Ishikawa (cell line): ENCODE results near the gene SLC7A4.

Source experiments
- CEBPB ChIP-seq: IDR thresholded peaks from 2 replicates; pipeline ENCODE4 v1.6.1; 2012
- CREB1 ChIP-seq: IDR thresholded peaks from 2 replicates; pipeline ENCODE4 v1.6.1; 2012; ENCODE audit warnings: low read depth
- EGR1 ChIP-seq: IDR thresholded peaks from 2 replicates; pipeline ENCODE4 v1.6.1; 2012
- EP300 ChIP-seq: IDR thresholded peaks from 2 replicates; pipeline ENCODE4 v1.6.1; 2012; ENCODE audit warnings: borderline replicate concordance
- FOXM1 ChIP-seq: IDR thresholded peaks from 2 replicates; pipeline ENCODE4 v1.6.1; 2012; ENCODE audit warnings: low read depth, borderline replicate concordance
- MAX ChIP-seq: IDR thresholded peaks from 2 replicates; pipeline ENCODE4 v1.6.1; 2012
- NFIC ChIP-seq: IDR thresholded peaks from 2 replicates; pipeline ENCODE4 v1.6.1; 2012
- RAD21 ChIP-seq: IDR thresholded peaks from 2 replicates; pipeline ENCODE4 v1.6.1; 2012; ENCODE audit warnings: low read depth
- TAF1 ChIP-seq: IDR thresholded peaks from 2 replicates; pipeline ENCODE4 v1.6.1; 2012; ENCODE audit warnings: low read depth, mild to moderate bottlenecking
- TCF12 ChIP-seq: IDR thresholded peaks from 2 replicates; pipeline ENCODE4 v1.6.1; 2012; ENCODE audit warnings: low read depth
- TEAD4 ChIP-seq: IDR thresholded peaks from 2 replicates; pipeline ENCODE4 v1.6.1; 2012
- YY1 ChIP-seq: IDR thresholded peaks from 2 replicates; pipeline ENCODE4 v1.6.1; 2012; ENCODE audit warnings: low read depth
- ZBTB7A ChIP-seq: IDR thresholded peaks from 2 replicates; pipeline ENCODE4 v1.6.1; 2012; ENCODE audit warnings: low read depth
- TF ChIP-seq, protein P1 (sequence below): IDR thresholded peaks from 2 replicates; pipeline ENCODE4 v1.6.1; 2012
- TF ChIP-seq, protein P2 (sequence below): IDR thresholded peaks from 2 replicates; pipeline ENCODE4 v1.6.1; 2012; ENCODE audit warnings: low read depth, mild to moderate bottlenecking

The SLC7A4 gene

DNA sequence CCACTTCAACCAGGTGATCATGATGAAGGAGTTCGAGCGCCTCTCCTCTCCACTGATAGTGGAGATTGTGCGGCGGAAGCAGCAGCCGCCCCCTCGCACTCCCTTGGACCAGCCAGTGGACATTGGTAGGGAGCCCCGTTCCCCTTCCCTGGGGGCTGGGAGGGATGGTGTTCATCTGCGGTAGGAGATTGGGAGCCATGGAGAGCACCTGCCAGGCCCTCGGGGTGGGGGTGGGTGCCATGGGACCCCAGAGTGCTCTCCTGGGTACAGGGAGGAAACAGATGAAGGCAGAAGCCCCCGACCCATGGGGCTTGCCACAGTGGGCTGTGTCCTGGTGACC, 37.5 kb downstream of the SLC7A4 start:
- no peak for TF ChIP-seq EGR1
- no peak for TF ChIP-seq EP300
- TF ChIP-seq, protein P1, sequence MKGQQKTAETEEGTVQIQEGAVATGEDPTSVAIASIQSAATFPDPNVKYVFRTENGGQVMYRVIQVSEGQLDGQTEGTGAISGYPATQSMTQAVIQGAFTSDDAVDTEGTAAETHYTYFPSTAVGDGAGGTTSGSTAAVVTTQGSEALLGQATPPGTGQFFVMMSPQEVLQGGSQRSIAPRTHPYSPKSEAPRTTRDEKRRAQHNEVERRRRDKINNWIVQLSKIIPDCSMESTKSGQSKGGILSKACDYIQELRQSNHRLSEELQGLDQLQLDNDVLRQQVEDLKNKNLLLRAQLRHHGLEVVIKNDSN: no peak
- no peak for TF ChIP-seq TCF12
- TF ChIP-seq TAF1: no peak
- TF ChIP-seq CEBPB: no peak
- TF ChIP-seq TEAD4: no peak
- no peak for TF ChIP-seq FOXM1
- TF ChIP-seq ZBTB7A: no peak
- TF ChIP-seq MAX: no peak
- TF ChIP-seq, protein P2, sequence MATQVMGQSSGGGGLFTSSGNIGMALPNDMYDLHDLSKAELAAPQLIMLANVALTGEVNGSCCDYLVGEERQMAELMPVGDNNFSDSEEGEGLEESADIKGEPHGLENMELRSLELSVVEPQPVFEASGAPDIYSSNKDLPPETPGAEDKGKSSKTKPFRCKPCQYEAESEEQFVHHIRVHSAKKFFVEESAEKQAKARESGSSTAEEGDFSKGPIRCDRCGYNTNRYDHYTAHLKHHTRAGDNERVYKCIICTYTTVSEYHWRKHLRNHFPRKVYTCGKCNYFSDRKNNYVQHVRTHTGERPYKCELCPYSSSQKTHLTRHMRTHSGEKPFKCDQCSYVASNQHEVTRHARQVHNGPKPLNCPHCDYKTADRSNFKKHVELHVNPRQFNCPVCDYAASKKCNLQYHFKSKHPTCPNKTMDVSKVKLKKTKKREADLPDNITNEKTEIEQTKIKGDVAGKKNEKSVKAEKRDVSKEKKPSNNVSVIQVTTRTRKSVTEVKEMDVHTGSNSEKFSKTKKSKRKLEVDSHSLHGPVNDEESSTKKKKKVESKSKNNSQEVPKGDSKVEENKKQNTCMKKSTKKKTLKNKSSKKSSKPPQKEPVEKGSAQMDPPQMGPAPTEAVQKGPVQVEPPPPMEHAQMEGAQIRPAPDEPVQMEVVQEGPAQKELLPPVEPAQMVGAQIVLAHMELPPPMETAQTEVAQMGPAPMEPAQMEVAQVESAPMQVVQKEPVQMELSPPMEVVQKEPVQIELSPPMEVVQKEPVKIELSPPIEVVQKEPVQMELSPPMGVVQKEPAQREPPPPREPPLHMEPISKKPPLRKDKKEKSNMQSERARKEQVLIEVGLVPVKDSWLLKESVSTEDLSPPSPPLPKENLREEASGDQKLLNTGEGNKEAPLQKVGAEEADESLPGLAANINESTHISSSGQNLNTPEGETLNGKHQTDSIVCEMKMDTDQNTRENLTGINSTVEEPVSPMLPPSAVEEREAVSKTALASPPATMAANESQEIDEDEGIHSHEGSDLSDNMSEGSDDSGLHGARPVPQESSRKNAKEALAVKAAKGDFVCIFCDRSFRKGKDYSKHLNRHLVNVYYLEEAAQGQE: no peak
- no peak for TF ChIP-seq YY1
- no peak for TF ChIP-seq RAD21

- no peak for TF ChIP-seq TCF12
- TF ChIP-seq EGR1: no peak
- TF ChIP-seq YY1: no peak
- no peak for TF ChIP-seq MAX
- no peak for TF ChIP-seq EP300
- TF ChIP-seq RAD21: no peak
- TF ChIP-seq ZBTB7A: no peak
- no peak for TF ChIP-seq FOXM1
- no peak for TF ChIP-seq NFIC
- TF ChIP-seq, protein P1: no peak
- no peak for TF ChIP-seq CREB1
- no peak for TF ChIP-seq TAF1
- TF ChIP-seq, protein P2: no peak
- no peak for TF ChIP-seq TEAD4
- TF ChIP-seq CEBPB: no peak
Measured at GRCh38 chr22:20994128-20994901, 38.0 kb downstream of the SLC7A4 start.

DNA sequence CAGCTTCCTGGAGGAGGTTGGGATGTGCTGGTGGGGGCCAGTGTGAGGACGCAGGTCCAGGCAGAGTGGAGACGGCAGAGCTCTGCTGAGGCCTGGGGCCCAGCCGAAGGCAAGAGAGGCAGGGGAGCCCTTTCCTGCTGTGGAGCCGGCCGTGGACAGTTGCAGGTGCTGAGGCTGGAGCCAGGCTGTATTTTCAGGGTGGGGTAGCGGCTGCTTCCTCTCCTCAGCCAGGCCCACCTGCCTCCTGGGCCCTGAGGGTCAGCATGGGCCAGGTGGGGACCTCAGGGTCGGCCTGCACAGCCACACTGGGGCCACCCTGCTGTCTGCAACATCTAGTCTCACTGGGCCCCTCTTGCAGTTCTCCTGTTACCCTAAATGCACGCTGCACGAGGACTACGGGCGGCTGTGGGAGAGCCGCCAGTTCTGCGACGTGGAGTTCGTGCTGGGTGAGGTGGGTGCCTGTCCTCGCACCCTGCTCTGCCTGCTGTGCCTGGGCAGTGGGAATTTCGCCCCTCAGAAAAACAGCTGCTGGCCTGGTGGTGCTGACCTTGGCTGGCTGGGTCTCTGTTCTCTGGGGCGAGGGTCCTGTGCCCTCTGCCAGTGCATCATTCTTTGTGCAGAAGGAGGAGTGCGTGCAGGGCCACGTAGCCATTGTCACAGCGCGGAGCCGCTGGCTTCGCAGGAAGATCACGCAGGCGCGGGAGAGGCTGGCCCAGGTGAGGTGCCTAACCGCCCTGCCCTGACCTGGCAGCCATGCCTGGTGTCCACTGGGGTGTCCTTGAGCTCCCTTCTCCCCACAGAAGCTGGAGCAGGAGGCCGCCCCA, 38.8 kb downstream of the SLC7A4 start:
- TF ChIP-seq TCF12: no peak
- no peak for TF ChIP-seq CREB1
- TF ChIP-seq MAX: no peak
- no peak for TF ChIP-seq ZBTB7A
- TF ChIP-seq FOXM1: no peak

DNA sequence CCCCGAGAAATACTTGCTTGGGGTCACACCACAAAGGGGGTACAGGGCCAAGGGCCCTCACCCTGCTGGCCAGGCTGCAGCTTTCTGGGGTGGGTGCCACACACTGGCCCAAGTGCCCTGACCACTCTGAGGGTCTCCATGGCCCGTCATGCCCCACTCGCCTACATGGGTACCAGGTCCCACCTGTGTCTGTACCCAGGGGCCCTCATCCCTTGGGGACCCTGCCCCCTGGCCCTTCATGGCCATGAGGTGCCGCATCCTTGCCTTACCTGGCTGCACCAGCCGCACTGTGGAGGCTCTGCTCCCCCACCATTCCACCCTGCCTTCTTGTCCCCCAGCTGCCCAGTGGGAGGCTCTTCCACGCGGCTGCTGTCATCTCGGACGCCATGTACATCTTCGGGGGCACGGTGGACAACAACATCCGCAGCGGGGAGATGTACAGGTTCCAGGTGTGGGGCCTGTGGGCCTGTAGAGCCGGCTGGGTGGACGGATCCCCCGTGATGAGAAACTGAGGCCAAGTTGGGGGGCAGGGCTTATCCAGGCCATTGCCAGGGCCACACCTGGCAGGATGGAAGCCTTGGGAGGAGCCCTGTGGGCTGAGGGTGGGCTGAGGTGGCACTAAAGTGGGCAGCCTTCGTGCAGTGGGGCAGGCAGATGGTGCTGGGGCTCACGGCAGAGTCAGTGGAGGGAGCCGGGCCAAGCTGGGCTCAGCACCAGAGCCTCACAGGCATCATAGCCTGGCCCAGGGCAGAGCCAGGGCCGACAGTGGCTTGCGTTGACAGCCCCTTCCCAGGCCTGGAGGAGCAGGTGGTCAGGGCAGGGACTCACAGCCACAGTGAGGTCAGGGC, 39.7 kb downstream of the SLC7A4 start:
- no peak for TF ChIP-seq EGR1
- TF ChIP-seq NFIC: no peak

DNA sequence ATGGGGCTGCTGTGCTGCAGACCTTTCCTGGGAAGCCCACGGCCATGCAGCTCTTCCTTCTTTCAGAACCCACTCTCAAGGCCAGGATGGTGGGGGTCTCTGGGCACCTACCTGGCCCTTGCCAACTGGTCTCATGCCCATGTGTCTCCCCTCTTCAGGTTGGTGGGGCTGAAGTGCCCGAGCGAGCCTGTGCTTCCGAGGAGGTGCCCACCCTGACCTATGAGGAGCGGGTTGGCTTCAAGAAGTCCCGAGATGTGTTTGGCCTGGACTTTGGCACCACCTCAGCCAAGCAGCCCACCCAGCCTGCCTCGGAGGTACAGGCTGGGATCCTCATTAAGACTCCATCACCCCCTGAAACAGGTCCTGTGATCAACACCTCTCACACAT, 40.3 kb downstream of the SLC7A4 start:
- TF ChIP-seq YY1: no peak
- TF ChIP-seq CREB1: no peak
- no peak for TF ChIP-seq CEBPB
- TF ChIP-seq NFIC: no peak
- no peak for TF ChIP-seq ZBTB7A
- TF ChIP-seq, protein P2: no peak
- no peak for TF ChIP-seq EGR1
- TF ChIP-seq RAD21: no peak
- TF ChIP-seq EP300: no peak
- TF ChIP-seq, protein P1: no peak
